Sigmoid colon (tissue), 4 donors: ENCODE results near the gene NTF3.

Experiments
- CTCF ChIP-seq, 4 experiments: fragments of 450-650 bp in 3 of 4; fragments of 200-600 bp in 1 of 4; IDR thresholded peaks; one replicate each; pipeline ENCODE4 v1.5.1; 2016 to 2019; ENCODE audit warnings: antibody characterized with exemption in 4 of 4, mild to moderate bottlenecking in 3 of 4, moderate library complexity in 2 of 4
- EP300 ChIP-seq, 4 donors: sonication (generic); formaldehyde crosslinking; IDR thresholded peaks; one replicate each; pipeline ENCODE4 v1.6.1; 2017; ENCODE audit warnings: antibody characterized with exemption in 4 of 4
- POLR2A ChIP-seq, 2 donors: fragments of 450-650 bp; IDR thresholded peaks; one replicate each; pipeline ENCODE4 v1.6.1; 2016; ENCODE audit warnings: antibody characterized with exemption in 2 of 2, mild to moderate bottlenecking in 2 of 2, moderate library complexity in 2 of 2
- POLR2AphosphoS5 ChIP-seq, 4 donors: sonication (generic); formaldehyde crosslinking; IDR thresholded peaks; one replicate each; pipeline ENCODE4 v1.6.1; 2017; ENCODE audit warnings: antibody characterized with exemption in 4 of 4

- no peak for TF ChIP-seq CTCF (IDR thresholded peaks at IDR 0.05)
- TF ChIP-seq EP300 (IDR thresholded peaks at IDR 0.05), result no peak
- TF ChIP-seq POLR2A (IDR thresholded peaks at IDR 0.05), result no peak
- no peak for TF ChIP-seq POLR2AphosphoS5 (IDR thresholded peaks at IDR 0.05)
Observed at GRCh38 chr12:5487076-5487475, 55.2 kb downstream of the NTF3 start.
